ENCODE results near the gene ZSCAN2.

GRCh38 chr15:84649706-84650105 lies 48.9 kb downstream of the ZSCAN2 start:
- TF ChIP-seq CTCF (IDR thresholded peaks at IDR 0.05 in 8 of 11, conservative IDR thresholded peaks at IDR 0.05 in 3 of 11) (no peak), POLR2A (IDR thresholded peaks at IDR 0.05) (no peak)
